Activated T-cell treated with anti-CD3 and anti-CD28 coated beads, Interleukin-2, amount 50 U/mL, for 24 hours (primary cell): ENCODE measurements around the gene ACTL9.

Experiments used
- DNase-seq: peaks from one replicate; pipeline ENCODE4 v3.0.0-alpha.2; 2020
- H3K27ac Mint-ChIP-seq: 2 replicates; pipeline ENCODE4 v1.8.0; 2020; ENCODE audit warnings: mild to moderate bottlenecking, mixed read lengths
- H3K27me3 Mint-ChIP-seq: 2 replicates; pipeline ENCODE4 v1.8.0; 2020; ENCODE audit warnings: mixed read lengths
- H3K36me3 Mint-ChIP-seq: 2 replicates; pipeline ENCODE4 v1.8.0; 2020; ENCODE audit warnings: low read depth, mixed read lengths
- H3K4me1 Mint-ChIP-seq: 2 replicates; pipeline ENCODE4 v1.8.0; 2020; ENCODE audit warnings: low read depth, mixed read lengths
- H3K4me3 Mint-ChIP-seq: 2 replicates; pipeline ENCODE4 v1.8.0; 2020; ENCODE audit warnings: mild to moderate bottlenecking, moderate library complexity, mixed read lengths
- H3K9me3 Mint-ChIP-seq: 2 replicates; pipeline ENCODE4 v1.8.0; 2020; ENCODE audit warnings: mixed read lengths

Gene ACTL9

DNA sequence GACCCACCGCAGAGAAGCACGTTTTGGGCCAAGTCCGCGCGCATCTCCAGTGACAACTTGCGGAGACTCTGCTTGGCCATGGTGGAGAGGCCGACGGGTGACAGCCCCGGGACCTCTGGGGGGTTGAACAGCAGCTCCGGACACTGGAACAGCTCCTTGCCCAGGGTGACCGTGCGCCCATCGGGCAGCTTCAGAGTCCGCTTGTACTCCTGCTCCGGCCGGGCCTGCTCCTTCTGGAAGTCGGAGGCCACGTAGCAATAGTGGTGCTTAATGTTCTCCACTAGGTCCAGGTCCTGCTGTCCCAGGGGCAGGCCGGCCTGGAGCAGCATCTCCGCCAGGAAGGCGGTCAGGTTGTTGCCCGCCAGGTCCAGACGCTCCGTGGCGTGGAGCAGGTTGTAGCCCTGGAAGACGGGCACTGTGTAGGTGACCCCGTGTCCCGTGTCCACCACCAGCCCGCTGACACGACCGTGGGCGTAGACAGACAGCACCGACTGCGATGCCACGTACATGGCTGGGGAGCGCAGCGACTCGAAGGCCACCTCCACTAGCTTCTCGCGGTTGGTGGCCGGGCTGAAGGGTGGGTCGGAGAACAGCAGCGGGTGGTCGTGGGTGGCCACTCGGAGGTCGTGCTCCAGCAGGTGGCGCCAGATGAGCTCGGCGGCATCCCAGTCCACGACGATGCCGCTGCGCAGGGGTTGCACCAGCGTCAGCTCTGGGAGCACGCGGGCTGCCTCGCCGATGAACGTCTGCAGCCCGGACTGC, 743 bp downstream of the ACTL9 start:
- Mint-ChIP-seq H3K4me1 (peaks cover 33% of the 10 kb centered on the region), H3K36me3 (no peaks in the 10 kb centered on the region), H3K9me3 (no peaks in the 10 kb centered on the region), H3K27me3 (no peaks in the 10 kb centered on the region), H3K27ac (no peak overlapping the region), H3K4me3 (no peak overlapping the region)
- DNase-seq: no peak

DNA sequence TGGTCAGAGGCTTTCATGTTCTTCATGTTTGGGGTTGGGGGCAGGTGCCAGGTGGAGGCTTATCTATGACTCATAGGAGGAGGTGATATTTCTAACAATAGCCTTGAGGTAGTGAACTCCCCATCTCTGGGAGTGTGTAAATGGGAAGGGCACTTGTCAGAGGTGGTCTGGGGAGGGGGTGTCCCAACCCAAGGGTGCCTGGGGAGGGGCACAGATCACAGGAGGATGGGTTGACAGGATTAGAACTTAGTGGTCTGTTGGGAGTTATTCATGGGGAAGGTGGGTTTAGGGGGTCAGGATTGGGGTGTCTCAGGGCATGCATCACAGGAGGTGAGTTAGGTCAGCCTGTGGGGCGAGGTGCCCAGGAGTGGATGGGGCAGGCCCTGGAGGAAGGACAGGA, 1.6 kb downstream of the ACTL9 start:
- no peak for DNase-seq
- Mint-ChIP-seq H3K27ac (no peak overlapping the region), H3K36me3 (no peaks in the 10 kb centered on the region), H3K4me1 (peaks cover 25% of the 10 kb centered on the region), H3K4me3 (no peak overlapping the region), H3K9me3 (no peaks in the 10 kb centered on the region), H3K27me3 (no peaks in the 10 kb centered on the region)

DNA sequence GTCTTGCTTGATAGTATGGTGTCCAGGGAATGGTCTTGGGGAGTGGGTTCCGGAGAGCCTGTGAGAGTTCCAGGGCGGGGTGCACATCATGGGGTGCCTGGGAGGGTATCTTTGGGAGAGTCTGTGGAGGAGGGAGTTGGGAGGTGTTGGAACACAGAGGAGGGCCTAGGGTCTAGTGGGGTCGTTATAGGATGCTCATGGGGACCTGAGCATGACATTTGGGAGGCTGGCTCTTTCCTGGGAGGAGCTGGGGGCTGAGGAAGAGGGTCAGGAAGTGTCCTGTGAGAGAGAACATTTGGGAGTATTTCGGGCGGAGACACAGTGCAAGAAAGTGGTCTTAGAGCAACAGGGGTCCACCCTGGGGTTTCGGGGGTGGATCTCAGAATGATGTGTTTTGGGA, 2.7 kb downstream of the ACTL9 start:
- H3K4me3 Mint-ChIP-seq: no peak overlapping the region
- no peak for DNase-seq
- H3K27me3 Mint-ChIP-seq: no peaks in the 10 kb centered on the region
- H3K36me3 Mint-ChIP-seq: no peaks in the 10 kb centered on the region
- peaks cover 15% of the 10 kb centered on the region for H3K4me1 Mint-ChIP-seq
- H3K27ac Mint-ChIP-seq: no peak overlapping the region
- H3K9me3 Mint-ChIP-seq: no peaks in the 10 kb centered on the region

DNA sequence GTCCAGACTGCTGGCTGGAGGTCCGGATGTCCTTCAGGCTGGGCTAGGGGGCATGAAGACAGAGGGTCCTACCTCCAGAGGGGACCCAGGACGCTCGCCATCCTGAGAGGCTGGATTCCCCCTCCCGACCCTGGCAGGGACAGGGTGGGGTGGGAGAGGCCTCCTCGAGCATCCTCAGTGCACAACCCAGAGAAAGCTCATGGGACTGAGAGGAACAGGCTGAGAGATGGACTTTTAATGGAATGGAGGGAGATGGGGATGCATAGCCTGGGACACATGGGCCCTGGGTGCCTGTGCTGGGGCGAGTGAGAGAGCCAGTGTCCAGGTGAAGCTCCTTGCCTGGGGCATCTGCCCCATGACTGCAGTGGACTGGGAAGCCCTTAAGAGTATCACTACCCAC, 3.1 kb downstream of the ACTL9 start:
- Mint-ChIP-seq H3K27ac (no peak overlapping the region), H3K4me1 (peaks cover 15% of the 10 kb centered on the region), H3K9me3 (no peaks in the 10 kb centered on the region), H3K27me3 (no peaks in the 10 kb centered on the region), H3K36me3 (no peaks in the 10 kb centered on the region), H3K4me3 (no peak overlapping the region)
- no peak for DNase-seq

DNA sequence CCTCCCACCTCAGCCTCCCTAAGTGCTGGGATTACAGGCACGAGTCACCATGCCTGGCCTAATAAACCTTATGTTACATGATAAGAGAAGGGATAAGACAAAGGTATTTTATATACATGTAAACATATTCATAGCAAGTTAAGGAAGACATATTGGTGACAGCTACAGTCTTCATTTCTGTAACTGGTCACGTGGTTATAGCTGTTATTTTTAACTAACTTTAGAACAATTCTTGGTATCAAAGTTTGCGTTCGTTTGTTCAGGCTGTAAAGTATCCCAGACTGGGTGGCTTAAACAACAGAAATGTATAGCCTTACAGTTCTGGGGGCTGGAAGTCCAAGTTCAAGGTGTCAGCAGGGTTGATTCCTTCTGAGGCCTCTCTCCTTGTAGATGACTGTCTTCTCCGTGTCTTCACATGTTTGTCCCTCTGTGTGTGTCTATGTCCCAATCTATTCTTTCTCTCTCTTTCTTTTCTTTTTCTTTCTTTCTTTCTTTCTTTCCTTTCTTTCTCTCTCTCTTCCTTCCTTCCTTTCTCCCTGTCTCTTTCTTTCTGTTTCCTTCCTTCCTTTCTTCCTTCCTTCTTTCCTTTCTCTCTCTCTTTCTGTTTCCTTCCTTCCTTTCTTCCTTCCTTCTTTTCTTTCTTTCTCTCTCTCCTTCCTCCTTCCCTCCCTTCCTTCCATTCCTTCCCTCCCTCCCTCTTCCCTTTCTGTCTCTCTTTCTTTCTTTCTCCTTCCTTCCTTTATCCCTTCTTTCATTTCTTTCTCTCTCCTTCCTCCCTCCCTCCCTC, 7.6 kb downstream of the ACTL9 start:
- Mint-ChIP-seq H3K9me3 (no peaks in the 10 kb centered on the region), H3K27ac (no peak overlapping the region), H3K27me3 (no peaks in the 10 kb centered on the region), H3K4me1 (peaks cover 4% of the 10 kb centered on the region), H3K4me3 (no peak overlapping the region), H3K36me3 (no peaks in the 10 kb centered on the region)
- DNase-seq: no peak

DNA sequence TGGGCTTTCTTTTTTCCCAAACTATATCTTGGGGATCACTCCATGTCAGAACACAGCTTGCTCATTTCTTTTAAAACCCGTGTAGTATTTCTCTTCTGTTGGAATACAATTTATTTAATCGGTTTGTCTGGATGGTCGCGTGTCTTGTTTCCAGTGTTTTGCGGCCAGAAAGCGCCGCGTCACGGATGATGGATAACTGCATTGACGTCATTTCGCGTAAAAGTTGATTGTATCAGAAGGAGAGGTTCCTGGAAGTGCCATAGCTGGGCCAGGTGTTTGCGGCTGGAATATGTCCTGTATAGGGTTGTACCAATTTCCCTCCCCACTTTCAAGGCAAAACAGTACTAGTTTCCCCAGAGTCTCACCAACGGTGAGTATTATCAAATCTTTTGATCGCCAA, 9.7 kb downstream of the ACTL9 start:
- Mint-ChIP-seq H3K36me3 (no peaks in the 10 kb centered on the region), H3K4me1 (no peaks in the 10 kb centered on the region), H3K27ac (no peak overlapping the region), H3K4me3 (no peak overlapping the region), H3K9me3 (no peaks in the 10 kb centered on the region), H3K27me3 (no peaks in the 10 kb centered on the region)
- DNase-seq: no peak

DNA sequence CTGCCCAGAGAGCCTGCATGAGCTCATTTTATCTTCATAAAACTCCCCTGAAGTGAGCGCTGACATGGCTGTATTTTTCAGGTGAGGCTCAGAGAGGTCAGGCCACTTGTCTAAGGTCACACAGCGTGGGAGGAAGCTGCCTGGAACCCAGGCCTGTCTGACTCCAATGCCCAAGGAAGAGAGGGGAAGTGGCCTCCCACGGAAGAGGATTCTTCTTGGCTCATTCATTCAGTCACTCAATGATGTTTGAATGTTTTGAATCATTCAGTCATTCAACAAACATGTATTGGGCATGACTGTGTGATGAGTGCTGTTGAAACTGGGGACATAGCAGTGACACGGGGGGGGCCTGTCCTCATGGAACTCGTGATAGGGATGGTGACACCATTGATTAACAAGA, 12.0 kb downstream of the ACTL9 start:
- no peak overlapping the region for H3K4me3 Mint-ChIP-seq
- no peak for DNase-seq
- no peaks in the 10 kb centered on the region for H3K27me3 Mint-ChIP-seq
- H3K27ac Mint-ChIP-seq: no peak overlapping the region
- H3K36me3 Mint-ChIP-seq: no peaks in the 10 kb centered on the region
- no peaks in the 10 kb centered on the region for H3K9me3 Mint-ChIP-seq
- H3K4me1 Mint-ChIP-seq: peaks cover 6% of the 10 kb centered on the region

DNA sequence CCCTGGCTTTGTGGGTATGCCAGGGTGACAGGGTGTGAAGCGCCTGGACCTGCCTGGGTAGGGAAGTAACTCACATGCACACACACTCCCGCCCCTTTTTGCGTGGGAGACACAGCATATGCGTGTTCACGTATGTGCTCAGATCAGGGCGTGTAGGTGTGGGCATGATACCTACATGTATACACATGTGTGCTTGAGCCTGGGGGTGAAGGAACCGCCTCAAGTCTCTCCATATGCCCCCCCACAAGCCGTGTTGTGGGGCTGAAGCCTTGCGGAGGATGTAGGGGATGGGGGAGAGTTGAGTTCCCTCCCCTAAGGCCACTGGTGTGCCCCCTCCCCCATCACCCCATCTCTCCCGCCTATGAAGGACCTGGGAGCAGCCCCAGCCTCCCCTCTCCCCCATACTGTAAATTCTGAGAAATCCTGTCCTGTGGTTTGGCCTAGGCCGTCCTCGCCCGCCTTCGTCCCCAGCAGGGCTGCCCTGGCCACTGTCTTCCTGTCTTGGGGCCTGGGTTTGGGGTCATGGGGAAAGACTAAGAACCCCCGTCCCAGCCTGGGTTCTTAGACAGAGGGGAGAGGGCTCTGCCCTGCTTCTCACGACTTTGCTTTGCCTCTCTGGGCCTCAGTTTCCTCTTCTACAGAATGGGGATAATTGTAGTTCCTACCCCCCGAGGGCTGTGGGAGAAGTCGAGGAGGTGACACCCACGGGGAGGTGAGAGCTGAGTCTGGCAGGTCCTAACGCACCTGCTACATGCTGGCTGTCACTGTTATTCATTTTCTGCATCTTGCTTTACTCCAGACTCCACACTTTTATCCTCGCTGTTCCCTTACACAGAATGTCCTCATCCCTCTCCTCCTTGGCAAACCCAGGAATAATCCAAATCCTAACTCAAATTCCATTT, 14.3 kb downstream of the ACTL9 start:
- no peaks in the 10 kb centered on the region for H3K36me3 Mint-ChIP-seq
- no peak overlapping the region for H3K27ac Mint-ChIP-seq
- no peak for DNase-seq
- peaks cover 16% of the 10 kb centered on the region for H3K4me1 Mint-ChIP-seq
- H3K4me3 Mint-ChIP-seq: no peak overlapping the region
- no peaks in the 10 kb centered on the region for H3K9me3 Mint-ChIP-seq
- no peaks in the 10 kb centered on the region for H3K27me3 Mint-ChIP-seq

DNA sequence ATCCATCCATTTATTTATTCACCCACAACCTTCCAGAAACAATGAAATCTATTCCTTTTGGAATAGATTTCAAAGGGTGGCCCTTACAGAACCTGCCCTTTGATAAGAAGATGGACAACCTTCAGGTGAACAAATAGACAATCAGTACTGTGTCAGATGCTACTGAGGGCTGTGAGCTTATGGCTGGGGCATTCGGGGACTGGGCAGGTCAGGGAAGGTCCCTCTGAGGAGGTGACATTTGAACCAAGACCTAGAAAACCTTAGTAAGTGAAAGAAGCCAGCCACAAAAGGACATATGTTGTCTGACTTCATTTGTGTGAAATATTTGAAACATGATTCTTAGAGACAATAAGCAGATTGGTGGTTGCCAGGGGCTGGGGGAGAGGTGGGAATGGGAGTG, 15.7 kb downstream of the ACTL9 start:
- H3K27ac Mint-ChIP-seq: no peak overlapping the region
- H3K27me3 Mint-ChIP-seq: no peaks in the 10 kb centered on the region
- H3K36me3 Mint-ChIP-seq: no peaks in the 10 kb centered on the region
- peaks cover 16% of the 10 kb centered on the region for H3K4me1 Mint-ChIP-seq
- peaks cover 3% of the 10 kb centered on the region for H3K9me3 Mint-ChIP-seq
- DNase-seq: no peak
- H3K4me3 Mint-ChIP-seq: no peak overlapping the region

DNA sequence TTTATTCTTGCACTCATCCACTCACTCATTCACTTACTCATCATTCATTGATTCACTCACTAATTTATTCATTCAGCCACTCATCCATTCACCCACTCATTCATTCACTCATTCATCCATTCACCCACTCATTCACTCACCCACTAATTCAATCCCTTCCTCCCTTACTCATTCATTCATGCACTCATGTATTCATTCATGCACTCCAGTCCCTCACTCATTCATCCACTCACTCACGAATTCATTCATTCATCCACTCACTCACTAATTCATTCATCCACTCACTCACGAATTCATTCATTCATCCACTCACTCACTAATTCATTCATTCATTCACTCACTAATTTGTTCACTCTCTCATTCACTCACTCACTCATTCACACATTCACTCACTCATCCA, 16.1 kb downstream of the ACTL9 start:
- H3K4me1 Mint-ChIP-seq: peaks cover 16% of the 10 kb centered on the region
- H3K27ac Mint-ChIP-seq: no peak overlapping the region
- no peaks in the 10 kb centered on the region for H3K36me3 Mint-ChIP-seq
- H3K9me3 Mint-ChIP-seq: peaks cover 3% of the 10 kb centered on the region
- no peak for DNase-seq
- H3K27me3 Mint-ChIP-seq: no peaks in the 10 kb centered on the region
- no peak overlapping the region for H3K4me3 Mint-ChIP-seq

DNA sequence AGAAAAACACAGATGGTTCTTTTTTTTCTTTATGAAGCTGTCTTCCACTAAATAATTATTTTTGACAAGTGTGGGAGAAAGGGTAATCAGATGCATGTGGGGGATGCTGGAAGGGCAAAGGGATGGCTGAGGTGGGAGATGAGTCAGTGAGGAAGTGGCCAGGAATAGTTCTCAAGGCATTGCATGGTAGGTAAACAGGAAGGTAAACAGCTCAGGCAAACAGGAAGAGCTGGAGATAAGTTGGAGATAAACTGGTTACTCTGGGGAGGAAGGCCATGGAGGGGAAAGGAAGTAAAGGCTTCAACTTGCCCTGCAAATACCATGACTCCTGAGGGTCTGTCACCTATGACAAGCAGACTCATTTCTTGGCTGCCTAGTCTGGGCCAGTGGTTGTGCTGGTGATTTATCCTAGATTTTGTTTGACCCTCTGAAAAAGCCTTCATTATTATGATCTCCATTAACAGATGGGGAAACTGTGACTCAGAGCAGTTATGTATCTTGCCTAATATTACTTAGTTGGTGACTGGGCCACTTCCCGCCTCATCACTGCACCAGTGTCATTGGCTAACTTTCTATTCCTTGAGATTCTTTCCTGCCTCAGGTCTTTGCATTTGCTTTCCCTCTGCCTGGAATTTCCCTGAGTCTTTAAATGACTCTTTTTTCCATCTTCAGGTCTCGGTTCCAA, 17.1 kb downstream of the ACTL9 start:
- no peak for DNase-seq
- Mint-ChIP-seq H3K36me3 (no peaks in the 10 kb centered on the region), H3K4me3 (no peak overlapping the region), H3K27me3 (no peaks in the 10 kb centered on the region), H3K27ac (no peak overlapping the region), H3K9me3 (peaks cover 3% of the 10 kb centered on the region), H3K4me1 (peaks cover 16% of the 10 kb centered on the region)

DNA sequence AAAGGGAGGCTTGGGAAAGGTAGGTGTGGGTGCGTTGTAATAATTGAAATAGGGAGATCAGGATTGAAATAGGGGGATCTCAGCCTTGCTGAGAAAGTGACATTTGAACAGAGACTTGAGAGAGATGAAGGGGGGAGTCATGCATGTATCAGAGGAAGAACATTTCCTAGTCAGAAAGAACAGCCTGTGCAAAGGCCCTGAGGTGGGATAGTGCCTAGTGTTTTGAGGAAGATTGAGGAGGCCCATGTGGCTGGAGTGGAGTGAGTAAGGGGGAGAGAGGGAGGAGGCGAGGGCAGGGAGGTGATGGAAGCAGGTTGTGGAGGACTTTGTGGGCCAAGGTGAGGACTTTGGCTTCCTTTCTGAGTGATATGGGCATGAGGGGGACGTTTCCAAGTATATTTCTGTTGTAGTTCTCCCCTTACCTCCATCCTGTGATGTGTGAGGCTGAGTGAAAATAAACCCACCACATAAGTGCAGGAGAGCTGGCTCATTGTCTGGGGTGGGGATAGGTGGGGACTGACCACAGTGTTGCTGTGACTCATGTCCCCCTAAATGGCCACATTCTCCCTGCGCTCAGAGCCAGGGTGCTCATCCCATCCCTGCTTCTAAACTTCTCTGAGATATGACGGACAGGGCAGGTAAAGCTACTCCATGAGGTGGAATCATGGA, 17.8 kb downstream of the ACTL9 start:
- DNase-seq: no peak
- Mint-ChIP-seq H3K9me3 (peaks cover 3% of the 10 kb centered on the region), H3K27ac (no peak overlapping the region), H3K4me1 (peaks cover 16% of the 10 kb centered on the region), H3K27me3 (no peaks in the 10 kb centered on the region), H3K4me3 (no peak overlapping the region), H3K36me3 (no peaks in the 10 kb centered on the region)

DNA sequence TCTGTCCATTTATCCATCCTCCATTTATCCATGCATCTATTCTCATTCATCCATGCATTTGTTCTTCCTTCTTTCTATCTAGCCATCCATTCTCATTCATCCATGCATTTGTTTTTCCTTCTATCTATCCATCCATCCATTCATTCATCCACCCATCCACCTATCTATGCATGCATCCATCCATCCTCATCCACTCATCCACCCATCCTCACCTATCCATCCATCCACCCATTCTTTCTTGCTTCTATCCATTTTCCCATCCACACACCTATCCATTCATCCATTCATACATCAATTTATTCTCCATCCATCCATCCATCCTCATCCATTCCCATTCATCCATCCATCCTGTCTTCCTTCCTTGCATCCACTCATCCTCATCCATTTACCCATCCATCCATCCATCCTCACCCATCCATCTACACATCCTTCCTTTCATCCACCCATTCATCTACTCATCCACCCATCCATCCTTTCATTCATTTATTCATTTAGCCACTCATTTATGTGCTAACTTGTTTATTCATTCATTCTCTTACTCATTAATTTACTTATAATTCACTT, 20.3 kb downstream of the ACTL9 start:
- H3K9me3 Mint-ChIP-seq: peaks cover 3% of the 10 kb centered on the region
- no peak for DNase-seq
- H3K4me3 Mint-ChIP-seq: no peak overlapping the region
- H3K27me3 Mint-ChIP-seq: no peaks in the 10 kb centered on the region
- H3K27ac Mint-ChIP-seq: no peak overlapping the region
- H3K4me1 Mint-ChIP-seq: peaks cover 29% of the 10 kb centered on the region
- H3K36me3 Mint-ChIP-seq: no peaks in the 10 kb centered on the region
